Retina (tissue), 1 donor: ENCODE results near the gene CDH5.

Experiments
- DNase-seq: peaks from one replicate; pipeline ENCODE4 v3.0.0-alpha.2; 2016

CDH5 gene

GRCh38 chr16:66395806-66396555 is 29.5 kb downstream of the CDH5 start:
- no peak for DNase-seq

GRCh38 chr16:66397736-66398433 is 31.4 kb downstream of the CDH5 start:
- no peak for DNase-seq

GRCh38 chr16:66399031-66399430 is 32.5 kb downstream of the CDH5 start:
- DNase-seq, result no peak

- no peak for DNase-seq
Observed at GRCh38 chr16:66399930-66400329, 33.4 kb downstream of the CDH5 start.

GRCh38 chr16:66400503-66401380 is 34.3 kb downstream of the CDH5 start:
- no peak for DNase-seq

- DNase-seq, result no peak
Observed at GRCh38 chr16:66401610-66402009, 35.1 kb downstream of the CDH5 start.

GRCh38 chr16:66402166-66402565 is 35.7 kb downstream of the CDH5 start:
- DNase-seq, result no peak

GRCh38 chr16:66402591-66403230 is 36.2 kb downstream of the CDH5 start:
- DNase-seq, result no peak

- DNase-seq, result no peak
Observed at GRCh38 chr16:66403531-66404145, 37.1 kb downstream of the CDH5 start.

- no peak for DNase-seq
Observed at GRCh38 chr16:66405057-66405783, 38.7 kb downstream of the CDH5 start.

GRCh38 chr16:66406534-66407221 is 40.2 kb downstream of the CDH5 start:
- peak; percentile 94 for DNase-seq

GRCh38 chr16:66408163-66409048 is 41.9 kb downstream of the CDH5 start:
- no peak for DNase-seq

GRCh38 chr16:66409156-66409555 is 42.7 kb downstream of the CDH5 start:
- DNase-seq, result no peak

- no peak for DNase-seq
Observed at GRCh38 chr16:66412182-66412581, 45.7 kb downstream of the CDH5 start.

GRCh38 chr16:66414891-66415290 is 48.4 kb downstream of the CDH5 start:
- DNase-seq, result no peak

- DNase-seq, result no peak
Observed at GRCh38 chr16:66416136-66416535, 49.6 kb downstream of the CDH5 start.

- DNase-seq, result no peak
Observed at GRCh38 chr16:66416939-66417700, 50.6 kb downstream of the CDH5 start.

- DNase-seq, result no peak
Observed at GRCh38 chr16:66418165-66418962, 51.9 kb downstream of the CDH5 start.
